ENCODE results near the gene SETBP1.

SETBP1 gene

DNA sequence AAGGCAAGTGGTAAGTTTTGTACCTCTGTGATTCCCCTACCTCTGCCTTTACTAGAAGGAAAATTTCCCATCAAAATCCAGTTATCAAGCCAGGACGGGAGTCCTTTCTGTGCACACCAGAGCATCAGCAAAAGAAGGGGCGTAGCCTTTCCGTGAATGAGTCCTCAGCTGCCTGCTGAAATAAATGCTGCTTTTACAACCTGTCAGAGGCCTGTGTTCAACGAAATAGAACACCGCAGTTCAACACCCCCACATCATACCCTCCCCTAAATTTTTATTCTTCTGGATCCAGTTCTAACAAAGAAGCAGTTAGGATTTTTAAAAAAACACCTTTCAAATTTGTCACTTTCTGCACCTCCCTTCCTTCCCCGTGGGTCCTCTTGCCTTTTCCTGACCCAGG, 135.8 kb downstream of the SETBP1 start:
- no peak for DNase-seq (ENCODE audit: low read depth)

DNA sequence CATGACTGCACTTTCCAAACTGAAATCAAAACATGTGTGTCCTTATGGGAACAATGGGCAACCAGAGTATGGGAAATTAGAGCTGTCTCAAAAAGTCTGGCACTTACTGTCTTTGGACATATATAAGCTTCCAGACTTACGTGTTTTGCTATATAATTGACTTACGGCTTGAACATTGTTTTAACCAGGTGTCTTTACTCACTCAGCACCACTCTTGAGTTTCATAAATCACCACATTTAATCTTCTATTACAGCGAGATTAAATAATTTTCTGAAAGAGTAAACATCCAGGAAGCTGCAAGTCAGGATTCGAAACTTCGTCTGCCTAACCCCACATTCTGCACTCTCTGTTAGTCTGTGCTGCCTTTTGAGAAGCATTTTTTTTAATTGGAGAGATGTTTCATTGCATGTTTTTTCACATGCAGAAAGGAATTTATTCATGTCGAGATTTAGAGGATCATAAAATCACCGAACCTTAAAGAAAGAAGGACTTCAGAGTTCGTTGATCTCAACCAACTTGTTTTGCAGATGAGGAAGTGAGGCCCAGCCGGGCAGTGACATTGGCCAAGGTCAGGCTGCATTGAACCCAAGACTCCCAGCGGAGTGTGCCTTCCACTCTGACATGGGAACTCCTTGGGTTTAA, 137.3 kb downstream of the SETBP1 start:
- DNase-seq (ENCODE audit: low read depth), result no peak

DNA sequence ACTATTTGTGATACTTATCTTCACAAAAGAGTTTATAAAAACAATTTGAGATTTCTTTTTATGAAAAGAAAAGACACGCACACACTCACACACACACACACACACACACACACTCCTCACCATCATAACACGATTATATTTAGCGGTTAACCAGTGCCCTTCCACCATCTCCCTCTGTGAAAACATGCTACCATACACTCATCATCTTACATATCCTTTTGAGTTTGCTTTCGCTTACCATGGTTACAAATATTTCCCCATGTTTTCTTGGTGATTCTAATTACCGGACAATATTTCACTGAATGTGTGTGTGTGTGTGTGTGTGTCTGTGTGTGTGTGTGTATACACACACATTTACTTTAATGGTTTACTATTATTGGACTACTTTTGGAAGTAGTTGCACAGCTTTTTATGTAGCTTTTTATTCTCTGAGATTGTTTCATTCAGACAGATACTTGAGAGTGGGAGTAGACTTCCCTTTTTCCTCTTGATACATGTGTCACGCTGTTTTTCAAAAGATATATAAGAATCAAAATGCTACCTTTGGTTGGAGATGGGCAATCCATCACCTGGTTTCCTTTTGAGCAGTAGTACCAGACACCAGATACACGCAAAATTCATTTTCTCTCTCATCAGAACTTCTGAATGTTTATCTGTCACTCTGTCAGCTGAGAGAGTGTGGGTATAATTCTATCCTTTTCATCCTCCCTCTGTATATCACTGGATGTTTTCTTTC, 138.1 kb downstream of the SETBP1 start:
- no peak for DNase-seq (ENCODE audit: low read depth)

DNA sequence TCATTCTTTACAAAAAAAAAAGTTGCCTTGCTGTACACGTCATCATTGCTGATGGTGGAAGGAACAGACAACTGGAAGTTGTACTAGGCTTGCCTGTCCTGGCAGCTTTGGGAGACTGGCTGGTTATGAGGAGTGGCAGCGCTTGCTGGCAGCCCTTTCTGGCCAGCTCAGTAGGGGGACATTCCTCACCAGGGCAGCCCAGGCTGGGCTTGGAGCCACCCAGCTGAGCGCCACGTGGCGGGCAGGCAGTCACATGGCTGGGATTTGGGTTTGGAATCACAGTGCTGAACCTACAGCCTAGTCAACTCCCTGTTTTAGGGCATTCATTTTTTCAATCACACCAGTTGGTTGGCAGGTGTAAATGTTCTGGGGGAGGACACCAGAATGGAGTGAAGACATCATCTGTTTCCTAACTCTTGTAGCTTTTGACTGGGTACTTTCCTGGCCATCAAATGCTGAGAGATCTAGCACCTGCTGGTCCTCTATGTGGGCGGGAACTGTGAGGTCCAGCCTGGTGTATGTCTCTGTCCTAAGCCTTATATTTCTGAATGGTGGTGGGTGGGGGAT, 139.3 kb downstream of the SETBP1 start:
- no peak for DNase-seq (ENCODE audit: low read depth)

DNA sequence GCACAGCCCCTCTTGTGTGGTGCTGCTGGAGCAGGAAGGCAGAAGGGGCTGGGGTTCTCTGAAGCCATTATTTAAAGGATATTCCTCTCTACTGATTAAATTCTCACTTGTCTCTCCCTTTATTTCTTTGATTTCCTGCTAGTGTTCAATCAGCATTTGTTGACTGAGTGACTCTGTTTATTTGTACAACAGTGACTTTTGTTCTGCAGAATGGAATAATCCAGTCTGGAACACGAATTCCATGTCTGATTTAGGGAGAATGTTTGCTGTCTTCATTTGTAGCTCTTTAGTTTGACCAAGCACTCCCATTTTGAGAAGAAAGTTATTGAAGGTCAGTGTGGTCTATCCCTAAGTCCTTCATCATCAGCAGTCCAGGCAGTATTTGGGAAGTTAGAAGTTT, 141.2 kb downstream of the SETBP1 start:
- no peak for DNase-seq (ENCODE audit: low read depth)

DNA sequence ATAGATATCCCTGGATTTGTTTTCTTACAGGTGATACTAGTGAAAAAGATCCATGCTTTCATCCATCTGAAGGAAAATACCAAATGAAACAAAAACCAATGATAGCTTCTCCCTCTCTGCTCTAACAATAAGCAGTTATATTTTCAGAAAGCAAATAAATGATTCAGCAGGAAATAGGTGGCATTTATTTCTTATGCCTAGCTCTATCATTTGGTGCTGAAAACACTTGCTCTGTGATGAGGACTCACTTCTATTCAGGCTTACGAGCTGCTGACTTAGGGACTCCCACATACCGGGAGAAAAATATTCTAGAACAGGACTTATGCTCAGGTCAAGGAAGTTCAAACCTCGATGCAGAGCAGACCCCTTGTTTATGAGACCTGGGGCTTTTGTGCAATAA, 142.6 kb downstream of the SETBP1 start:
- DNase-seq (ENCODE audit: low read depth), result no peak

DNA sequence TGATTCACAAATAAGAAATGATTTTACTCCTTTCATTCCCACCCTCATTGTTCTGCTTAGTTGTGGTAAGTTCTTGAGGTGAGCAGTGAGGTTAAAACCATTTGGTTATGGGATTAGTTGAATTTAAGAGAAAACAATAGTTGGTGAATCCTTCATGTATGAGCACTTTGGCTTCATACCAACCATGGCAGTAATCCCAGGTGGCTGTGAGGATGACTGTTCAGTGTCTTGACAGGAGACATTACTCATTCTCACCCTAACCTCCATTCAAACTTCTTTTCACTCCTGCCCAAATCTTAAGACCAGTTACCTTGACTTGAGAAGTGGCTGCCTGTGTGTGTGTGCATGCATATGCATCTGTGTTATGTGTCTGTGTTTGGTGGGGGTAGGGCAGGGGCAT, 143.1 kb downstream of the SETBP1 start:
- DNase-seq (ENCODE audit: low read depth), result no peak

DNA sequence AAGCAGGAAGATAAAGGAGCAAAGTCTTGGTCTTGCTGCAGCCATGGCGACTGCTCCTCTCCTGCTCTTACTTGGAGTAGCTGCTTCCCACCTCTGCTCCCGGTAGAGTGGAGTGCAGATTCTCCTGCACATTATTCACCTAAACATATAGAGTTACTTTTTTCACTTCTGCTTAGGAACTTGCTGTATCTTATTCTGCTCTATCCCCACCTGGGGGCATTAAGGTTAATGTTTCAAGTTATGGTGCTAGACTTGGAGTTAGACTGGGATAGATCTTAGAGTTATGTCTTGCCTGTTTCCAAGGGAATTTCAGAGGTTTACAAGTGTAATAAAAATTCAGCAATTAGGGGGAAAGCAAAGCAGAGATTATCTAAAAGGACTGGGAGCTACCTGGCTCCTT, 144.2 kb downstream of the SETBP1 start:
- DNase-seq (ENCODE audit: low read depth), result no peak

DNA sequence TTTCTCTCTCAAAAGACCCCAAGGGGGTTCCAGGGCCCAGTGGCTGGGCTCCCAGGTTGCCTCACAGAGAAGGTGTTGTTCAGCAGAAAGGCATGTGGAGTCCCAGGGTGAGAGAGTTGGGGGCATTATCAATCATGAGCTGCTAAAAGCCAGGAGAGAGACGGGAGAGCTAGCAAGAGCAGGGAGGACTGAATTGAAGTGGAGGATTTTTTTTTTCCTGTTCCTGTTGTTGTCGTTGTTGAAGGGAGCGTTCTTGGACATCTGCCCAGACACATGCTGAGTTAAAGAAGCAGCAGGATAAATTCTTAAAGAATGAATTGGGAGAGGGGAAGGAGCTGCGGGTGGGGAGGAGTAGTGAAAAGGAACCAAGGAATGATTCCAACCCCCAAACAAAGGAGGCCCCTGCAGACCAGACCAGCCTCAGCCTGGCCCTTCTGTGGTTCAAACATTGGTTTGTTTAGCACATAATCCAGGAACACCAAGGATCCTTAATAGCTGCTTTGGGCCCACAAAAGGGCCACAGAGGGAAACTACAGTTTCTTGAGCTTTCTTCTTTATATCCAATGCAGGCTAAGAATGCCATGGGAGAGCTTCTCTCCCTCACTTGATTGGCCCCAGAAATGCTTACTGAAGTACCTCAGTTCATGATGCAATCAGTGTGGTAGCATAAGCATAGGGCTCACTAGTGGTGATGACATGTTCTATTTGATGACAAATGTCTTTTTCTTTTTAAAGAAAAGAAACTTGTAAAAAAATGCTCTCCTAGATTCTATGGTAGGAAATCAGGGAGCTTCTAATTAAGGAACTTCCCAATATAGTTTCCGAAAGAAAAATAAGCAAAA, 146.0 kb downstream of the SETBP1 start:
- DNase-seq (ENCODE audit: low read depth), result no peak

DNA sequence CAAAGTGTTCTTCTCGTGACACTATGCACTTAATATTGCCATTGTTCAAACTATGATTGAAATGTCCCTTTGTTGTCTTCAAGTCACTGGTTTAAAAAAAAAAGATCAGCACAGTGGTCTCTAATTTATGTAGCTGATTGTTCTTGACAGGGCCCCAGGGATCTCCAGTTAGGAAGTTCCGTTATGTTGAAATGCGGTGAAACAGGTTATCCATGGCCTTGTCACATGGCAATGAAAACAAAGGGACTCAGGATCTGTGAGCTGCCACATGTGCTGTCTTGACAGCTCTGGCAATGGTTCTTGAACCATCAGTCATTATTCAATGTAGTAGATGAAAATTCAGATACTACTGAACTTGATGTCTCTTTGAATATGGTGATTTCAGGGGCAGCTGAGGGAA, 147.4 kb downstream of the SETBP1 start:
- no peak for DNase-seq (ENCODE audit: low read depth)

DNA sequence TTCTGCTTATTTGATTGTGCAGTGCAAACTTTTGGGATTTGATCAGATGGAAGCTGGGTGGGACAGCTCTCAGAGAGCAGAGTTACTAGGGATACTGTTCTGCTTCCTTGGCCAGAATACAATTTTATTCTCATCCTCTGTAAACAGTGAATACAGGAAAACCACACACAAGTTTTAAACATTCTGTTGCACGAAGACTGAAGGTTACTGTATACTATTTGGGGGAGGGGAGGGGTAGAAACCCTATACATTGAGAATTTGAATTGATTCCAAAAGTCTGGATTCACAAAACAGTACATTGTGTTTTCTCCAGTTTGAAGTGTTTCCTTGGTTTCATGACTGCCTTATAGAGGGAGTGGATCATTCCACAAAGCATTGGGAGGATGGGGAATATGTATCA, 149.9 kb downstream of the SETBP1 start:
- no peak for DNase-seq (ENCODE audit: low read depth)

DNA sequence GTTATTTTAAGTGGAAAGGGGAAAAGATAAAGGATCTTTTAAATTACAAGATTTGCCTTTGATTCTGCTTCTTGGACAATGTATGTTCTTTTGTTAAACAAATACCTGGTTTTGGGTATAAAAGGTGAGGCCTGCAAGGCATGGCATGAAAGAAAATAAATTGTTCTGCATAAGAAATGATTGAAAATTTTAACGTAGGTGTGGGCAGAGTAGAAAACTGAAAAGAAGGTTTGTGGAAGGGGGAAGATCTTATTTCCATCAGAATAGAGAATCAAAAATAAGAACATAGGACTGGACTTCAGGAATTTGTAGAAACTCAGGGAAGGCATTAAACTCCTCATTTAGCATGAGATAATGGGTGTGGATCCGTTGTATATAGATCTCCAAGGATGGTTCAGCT, 153.1 kb downstream of the SETBP1 start:
- DNase-seq (ENCODE audit: low read depth), result no peak

DNA sequence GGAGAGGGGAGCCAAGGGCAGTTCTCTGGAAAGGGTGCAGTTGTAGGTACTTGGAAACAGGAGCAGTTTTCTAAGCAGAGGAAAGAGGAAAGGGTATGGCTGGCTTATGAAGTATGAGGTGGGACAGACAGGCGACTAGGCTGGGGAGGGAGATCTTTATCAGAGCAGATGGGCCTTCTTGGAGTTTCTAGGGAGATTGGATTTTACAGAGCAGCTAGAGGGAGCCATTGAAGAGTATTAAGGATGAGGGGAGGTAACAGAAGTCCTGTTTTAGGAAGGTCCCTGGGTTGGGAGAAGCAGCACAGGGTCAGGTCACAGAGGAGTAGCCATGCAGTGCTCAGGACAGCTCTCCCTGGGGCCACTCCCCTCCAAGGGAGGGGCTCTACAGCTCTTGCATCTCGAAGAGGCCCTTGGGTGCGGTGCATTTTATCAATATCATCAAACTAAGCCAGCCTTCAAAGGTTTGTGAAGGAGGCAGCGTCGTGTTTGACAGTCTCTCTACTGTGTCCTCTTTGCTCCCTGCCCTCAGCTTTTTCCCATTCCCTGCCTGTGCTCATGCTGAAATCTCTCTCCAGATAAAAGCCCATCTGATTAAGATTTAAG, 154.3 kb downstream of the SETBP1 start:
- DNase-seq (ENCODE audit: low read depth), result no peak

DNA sequence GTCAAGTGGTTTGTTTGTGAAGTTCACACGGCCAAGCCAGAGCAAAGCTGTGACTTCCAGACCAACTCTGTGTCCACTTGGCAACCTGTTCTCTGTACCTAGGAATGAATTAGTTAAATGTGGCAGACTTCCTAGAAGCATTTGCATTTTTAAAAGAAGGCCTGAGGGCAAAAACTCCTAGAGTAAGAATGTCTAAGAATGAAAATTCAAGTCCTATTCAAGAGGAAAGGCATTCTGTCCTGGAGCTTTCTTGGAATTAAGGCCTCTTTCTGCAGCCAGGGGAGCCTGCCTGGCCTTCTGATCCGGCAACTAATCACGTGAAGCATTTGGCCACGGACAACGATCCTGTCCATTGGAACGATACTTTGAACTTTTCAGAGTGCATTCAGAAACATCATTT, 155.0 kb downstream of the SETBP1 start:
- no peak for DNase-seq (ENCODE audit: low read depth)

DNA sequence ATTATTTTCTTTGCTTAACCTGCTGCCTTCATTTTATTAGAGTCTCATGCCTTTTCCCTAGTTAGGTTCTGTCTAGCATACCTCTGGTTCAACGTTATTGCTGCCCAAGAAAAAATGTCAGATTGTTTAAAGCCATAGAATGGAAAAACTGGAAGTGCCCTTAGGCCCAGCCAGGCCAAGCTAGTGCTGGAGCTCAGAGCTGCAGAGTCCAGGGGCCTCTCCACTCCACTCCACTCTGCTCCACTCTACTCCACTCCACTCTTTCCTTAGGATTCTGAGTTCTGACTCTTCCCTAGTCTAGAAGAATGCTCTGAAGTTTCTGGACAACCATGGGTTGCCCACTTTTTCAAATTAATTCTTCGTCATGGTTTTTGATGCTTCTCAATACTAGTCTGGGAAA, 155.6 kb downstream of the SETBP1 start:
- no peak for DNase-seq (ENCODE audit: low read depth)

DNA sequence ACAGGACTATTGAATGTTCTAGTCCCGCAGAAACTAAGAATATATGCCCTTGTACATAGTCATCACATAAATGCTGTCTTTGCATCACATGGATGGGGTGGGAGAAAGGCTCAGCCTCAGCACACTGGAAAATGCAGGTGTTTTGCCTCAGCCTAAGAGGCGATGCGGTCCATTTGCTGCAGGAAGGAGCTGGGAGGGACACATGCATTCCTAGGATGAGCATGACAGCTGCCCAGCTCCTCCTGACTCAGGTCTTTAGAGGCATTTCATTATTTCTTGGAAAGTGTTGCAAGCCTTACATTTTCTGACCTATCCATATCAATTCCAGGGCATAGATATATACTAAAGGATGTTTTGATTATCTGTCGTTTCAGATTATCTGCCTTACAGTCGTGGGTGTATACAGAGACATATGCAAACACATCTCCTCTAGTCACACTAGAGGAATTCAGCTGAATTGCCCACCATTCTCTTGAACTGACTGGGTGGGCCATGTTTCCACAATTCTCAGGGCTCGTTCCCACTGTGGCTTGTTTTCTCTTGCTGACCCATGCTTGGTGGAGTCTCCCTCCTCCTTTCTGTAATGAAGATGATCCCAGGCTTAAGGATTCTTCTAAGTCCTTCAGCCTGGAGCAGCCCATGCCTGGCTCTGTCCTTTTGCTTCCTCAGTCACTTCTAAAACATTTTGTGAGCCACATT, 156.9 kb downstream of the SETBP1 start:
- no peak for DNase-seq (ENCODE audit: low read depth)

DNA sequence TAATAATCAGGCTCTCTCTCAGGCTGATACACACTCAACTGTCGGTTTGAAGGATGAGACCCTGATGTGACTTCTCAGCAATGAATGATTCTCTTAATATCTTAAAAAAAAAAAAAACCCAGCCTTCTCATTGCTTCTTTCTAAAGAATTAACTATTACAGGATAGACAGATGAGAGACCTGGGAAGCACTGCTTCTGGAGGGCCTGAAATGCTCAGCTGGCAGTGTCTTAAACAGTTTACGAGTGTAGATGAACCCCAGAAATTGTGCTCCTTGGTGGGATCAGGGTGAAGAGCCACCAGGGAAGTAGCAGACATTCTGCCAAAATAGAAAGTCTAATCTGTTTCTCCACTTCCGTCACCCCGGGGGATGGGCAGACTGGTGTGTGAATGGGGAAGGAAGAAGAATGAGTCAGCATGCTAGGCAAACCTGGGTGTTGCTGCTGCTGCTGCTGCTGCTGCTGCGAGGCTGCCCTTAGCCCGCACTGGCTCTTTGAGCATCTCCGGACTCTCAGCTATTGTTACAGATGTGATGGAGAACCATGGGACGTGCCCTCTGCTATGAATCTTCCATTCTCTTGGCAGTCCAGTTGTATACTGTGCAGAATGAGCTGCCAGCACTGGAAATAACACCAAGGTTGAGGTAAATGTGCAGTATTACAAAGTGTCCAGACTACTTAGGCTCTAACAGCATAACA, 158.4 kb downstream of the SETBP1 start:
- DNase-seq (ENCODE audit: low read depth), result peak; percentile 39

DNA sequence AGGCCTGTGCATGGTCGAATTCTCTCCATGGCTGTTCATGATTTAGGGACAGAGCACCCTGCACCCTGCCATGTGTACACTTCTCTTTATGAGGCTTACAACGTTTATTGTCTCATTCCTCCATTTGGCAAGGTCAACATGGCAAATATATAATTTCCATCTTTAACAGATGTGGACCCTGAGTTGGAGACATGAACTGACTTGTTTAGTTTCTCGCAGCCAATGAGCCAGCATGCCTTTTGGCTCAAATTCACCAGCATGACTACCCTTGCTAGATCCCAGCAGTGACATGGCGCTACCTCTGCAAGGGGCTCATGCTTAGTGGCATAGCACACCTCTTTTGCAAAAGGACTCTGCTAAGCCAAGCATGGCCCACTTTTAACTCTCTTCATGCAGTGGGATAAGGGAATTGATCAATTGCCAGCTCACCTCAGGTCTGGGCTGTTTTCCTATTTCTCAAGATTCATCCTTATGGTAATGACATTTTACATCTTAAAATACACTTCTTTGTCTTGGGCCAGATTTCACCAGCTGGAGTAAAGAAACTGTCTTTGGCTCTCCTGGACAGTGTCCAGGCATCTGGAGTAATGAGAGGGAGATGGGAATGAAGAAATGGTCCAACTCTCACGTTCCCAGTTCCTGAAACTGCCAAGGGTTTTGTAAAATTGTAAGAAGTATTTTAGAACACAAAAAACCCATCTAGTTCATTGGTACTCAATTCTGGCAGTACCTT, 159.5 kb downstream of the SETBP1 start:
- no peak for DNase-seq (ENCODE audit: low read depth)

DNA sequence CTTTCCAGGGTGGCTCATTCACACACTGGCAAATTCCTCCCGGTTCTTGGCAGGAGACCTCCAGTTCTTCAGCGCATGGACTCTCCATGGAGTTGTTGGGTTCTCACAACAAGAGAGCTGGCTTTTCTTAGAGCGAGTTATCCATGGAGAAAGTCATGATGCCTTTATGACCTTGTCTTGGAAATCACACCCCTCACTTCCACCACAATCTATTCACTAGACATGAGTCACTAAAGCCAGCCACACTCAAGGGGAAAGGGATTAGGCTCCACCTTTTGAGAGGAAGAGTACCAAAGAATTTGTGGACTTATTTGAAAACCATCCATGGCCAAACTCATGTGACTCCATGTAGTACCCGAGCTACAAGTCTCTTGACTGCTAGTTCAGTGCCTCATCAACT, 160.5 kb downstream of the SETBP1 start:
- no peak for DNase-seq (ENCODE audit: low read depth)

Data from stimulated activated CD8-positive, alpha-beta memory T cell treated with anti-CD3 and anti-CD28 coated beads, Interleukin-12 subunit alpha, Interleukin-12 subunit beta, amount 100 ng/mL, for 4 hours (primary cell).